ENCODE data around the gene TNS1. TPM values are rescaled to one million over a fixed set of nuclear protein-coding genes. Genes with fewer than 3 reads are reported as not detected.

TNS1 gene
- total RNA-seq, 1 donor from 2014 or later = 0.24 TPM

DNA sequence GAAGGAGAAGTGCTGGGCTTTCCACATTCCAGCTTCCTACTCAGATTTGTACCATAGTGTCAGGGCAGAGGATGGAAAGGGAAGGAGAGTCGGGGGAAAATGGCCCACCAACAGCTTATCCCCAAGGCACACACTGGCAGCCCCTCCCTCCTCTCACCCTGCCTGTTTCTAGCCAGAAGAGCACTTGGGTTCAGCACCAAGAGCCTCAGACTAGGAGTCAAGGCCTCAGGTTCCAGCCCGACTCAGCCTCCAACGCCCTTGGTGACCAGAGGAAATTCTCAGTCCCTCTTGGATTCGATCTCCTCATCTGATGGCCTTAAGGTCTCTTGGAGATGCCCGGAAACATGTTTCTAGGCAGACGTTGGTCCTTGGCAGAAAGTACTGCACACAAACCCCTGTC, 53.9 kb downstream of the TNS1 start:
- H3K9me3 Mint-ChIP-seq = no peaks in the 10 kb centered on the region
- H3K9ac ChIP-seq = no peak overlapping the region
- H3K4me3 ChIP-seq = no peak overlapping the region
- no peaks in the 10 kb centered on the region for H3K27me3 ChIP-seq
- H4K20me1 ChIP-seq (ENCODE audit: low read depth) = no peaks in the 10 kb centered on the region
- no peaks in the 10 kb centered on the region for H3K36me3 Mint-ChIP-seq
- H3K27ac Mint-ChIP-seq = no peak overlapping the region
- H3K4me1 ChIP-seq = peaks cover 3% of the 10 kb centered on the region
- H3K4me1 Mint-ChIP-seq = peaks cover 26% of the 10 kb centered on the region
- no peak overlapping the region for H3K4me2 ChIP-seq
- H3K79me2 ChIP-seq (ENCODE audit: low read depth) = no peaks in the 10 kb centered on the region
- H3K27me3 Mint-ChIP-seq (ENCODE audit: insufficient read depth, low read depth) = peaks cover 4% of the 10 kb centered on the region
- no peak overlapping the region for H3K27ac ChIP-seq
- no peak for DNase-seq (ENCODE audit: low spot score)
- H2AFZ ChIP-seq (replicated peaks) = no peak overlapping the region
- H3K9me3 ChIP-seq (ENCODE audit: low read depth) = no peaks in the 10 kb centered on the region
- no peak overlapping the region for H3K4me3 Mint-ChIP-seq
- H3F3A ChIP-seq (ENCODE audit: low read depth) = no peaks in the 10 kb centered on the region
- TF ChIP-seq EZH2 (IDR thresholded peaks at IDR 0.05) = no peak
- no peak for TF ChIP-seq CTCF (IDR thresholded peaks at IDR 0.05)
- no peak for TF ChIP-seq EZH2phosphoT487 (IDR thresholded peaks at IDR 0.05)
- H3K36me3 ChIP-seq = no peaks in the 10 kb centered on the region

GRCh38 chr2:217948351-217948791, 54.4 kb downstream of the TNS1 start:
- Mint-ChIP-seq H3K27ac (no peak overlapping the region), H3K4me3 (no peak overlapping the region), H3K36me3 (no peaks in the 10 kb centered on the region), H3K9me3 (no peaks in the 10 kb centered on the region), H3K27me3 (ENCODE audit: insufficient read depth, low read depth) (peaks cover 4% of the 10 kb centered on the region), H3K4me1 (peaks cover 31% of the 10 kb centered on the region)
- H3K4me2 ChIP-seq = no peak overlapping the region
- TF ChIP-seq EZH2phosphoT487 (IDR thresholded peaks at IDR 0.05) = no peak
- H3K79me2 ChIP-seq (ENCODE audit: low read depth) = no peaks in the 10 kb centered on the region
- H3K36me3 ChIP-seq = no peaks in the 10 kb centered on the region
- H3K4me3 ChIP-seq = no peak overlapping the region
- no peaks in the 10 kb centered on the region for H3F3A ChIP-seq (ENCODE audit: low read depth)
- no peak overlapping the region for H2AFZ ChIP-seq (replicated peaks)
- no peaks in the 10 kb centered on the region for H3K9me3 ChIP-seq (ENCODE audit: low read depth)
- no peaks in the 10 kb centered on the region for H4K20me1 ChIP-seq (ENCODE audit: low read depth)
- peaks cover 8% of the 10 kb centered on the region for H3K4me1 ChIP-seq
- DNase-seq (ENCODE audit: low spot score) = no peak
- H3K27me3 ChIP-seq = no peaks in the 10 kb centered on the region
- no peak overlapping the region for H3K9ac ChIP-seq
- no peak overlapping the region for H3K27ac ChIP-seq

DNA sequence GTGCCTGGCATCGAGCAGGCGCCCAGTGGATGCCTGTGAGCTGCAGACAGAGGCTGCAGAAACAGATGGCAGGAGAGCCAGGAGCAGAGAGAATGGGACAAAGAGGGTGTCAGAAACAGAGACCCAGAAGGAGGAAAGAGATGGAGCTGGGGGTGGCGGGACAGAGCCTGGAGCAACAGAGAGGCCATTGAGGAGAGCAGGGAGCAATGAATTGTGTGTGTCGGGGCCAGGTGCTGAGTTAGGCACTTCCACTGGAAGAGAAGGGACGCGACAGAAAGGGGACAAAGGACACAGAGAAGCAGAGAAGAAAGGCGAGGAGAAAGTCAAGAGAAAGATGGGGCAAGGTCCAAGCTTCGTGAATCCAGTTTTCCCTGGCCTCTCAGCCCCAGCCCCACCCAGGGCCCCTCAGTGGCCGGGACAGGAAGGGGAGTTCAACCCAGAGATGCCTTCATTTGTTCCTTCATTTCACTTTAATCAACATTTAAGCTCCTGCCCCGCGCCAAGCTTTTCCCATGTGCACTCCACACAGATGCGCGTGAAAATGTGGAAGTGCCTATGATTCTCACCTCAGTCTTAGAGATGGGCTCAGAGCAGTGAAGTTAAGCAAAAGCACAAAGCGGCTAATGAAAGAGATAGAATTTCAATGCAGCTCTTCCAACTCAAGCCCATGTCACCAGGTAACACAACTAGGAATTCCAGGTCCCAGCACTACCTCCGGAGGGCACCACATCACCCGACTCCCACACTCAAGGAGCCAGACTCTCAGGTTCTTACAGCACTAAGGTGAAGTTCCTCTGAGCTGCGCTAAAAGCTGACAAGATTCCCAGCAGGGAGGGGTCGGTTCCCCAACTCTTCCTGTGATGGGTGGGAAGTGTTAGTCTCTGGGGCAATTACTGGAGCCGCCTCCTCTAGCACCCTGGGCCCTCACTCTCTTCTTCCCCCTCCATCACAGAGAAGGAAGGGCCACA, 55.1 kb downstream of the TNS1 start:
- H3K27me3 Mint-ChIP-seq (ENCODE audit: insufficient read depth, low read depth) = peaks cover 4% of the 10 kb centered on the region
- H4K20me1 ChIP-seq (ENCODE audit: low read depth) = no peaks in the 10 kb centered on the region
- H3K4me3 Mint-ChIP-seq = no peak overlapping the region
- no peaks in the 10 kb centered on the region for H3K27me3 ChIP-seq
- TF ChIP-seq CTCF (IDR thresholded peaks at IDR 0.05) (peak; percentile 19), EZH2 (IDR thresholded peaks at IDR 0.05) (no peak)
- H3K36me3 Mint-ChIP-seq = no peaks in the 10 kb centered on the region
- H3K27ac Mint-ChIP-seq = no peak overlapping the region
- no peak for DNase-seq (ENCODE audit: low spot score)
- H3K79me2 ChIP-seq (ENCODE audit: low read depth) = no peaks in the 10 kb centered on the region
- H3K9ac ChIP-seq = no peak overlapping the region
- H3K4me3 ChIP-seq = no peak overlapping the region
- peaks cover 9% of the 10 kb centered on the region for H3K4me1 ChIP-seq
- H3F3A ChIP-seq (ENCODE audit: low read depth) = no peaks in the 10 kb centered on the region
- no peaks in the 10 kb centered on the region for H3K9me3 Mint-ChIP-seq
- peaks cover 33% of the 10 kb centered on the region for H3K4me1 Mint-ChIP-seq
- no peak overlapping the region for H3K27ac ChIP-seq
- H2AFZ ChIP-seq (replicated peaks) = peak overlapping the region; percentile 18
- H3K9me3 ChIP-seq (ENCODE audit: low read depth) = no peaks in the 10 kb centered on the region
- no peak overlapping the region for H3K4me2 ChIP-seq
- H3K36me3 ChIP-seq = no peaks in the 10 kb centered on the region

- no peak overlapping the region for H3K4me3 Mint-ChIP-seq
- Histone ChIP-seq H3K4me1 (peaks cover 9% of the 10 kb centered on the region), H2AFZ (replicated peaks) (no peak overlapping the region), H3K4me2 (no peak overlapping the region), H3K4me3 (no peak overlapping the region), H4K20me1 (ENCODE audit: low read depth) (no peaks in the 10 kb centered on the region), H3K79me2 (ENCODE audit: low read depth) (no peaks in the 10 kb centered on the region), H3F3A (ENCODE audit: low read depth) (no peaks in the 10 kb centered on the region), H3K27me3 (no peaks in the 10 kb centered on the region), H3K36me3 (no peaks in the 10 kb centered on the region), H3K27ac (no peak overlapping the region), H3K9me3 (ENCODE audit: low read depth) (no peaks in the 10 kb centered on the region), H3K9ac (no peak overlapping the region)
- H3K4me1 Mint-ChIP-seq = peaks cover 33% of the 10 kb centered on the region
- no peak for DNase-seq (ENCODE audit: low spot score)
- peaks cover 7% of the 10 kb centered on the region for H3K27me3 Mint-ChIP-seq (ENCODE audit: insufficient read depth, low read depth)
- peak overlapping the region; percentile 9 for H3K27ac Mint-ChIP-seq
- H3K9me3 Mint-ChIP-seq = no peaks in the 10 kb centered on the region
- H3K36me3 Mint-ChIP-seq = no peaks in the 10 kb centered on the region
- TF ChIP-seq CTCF (IDR thresholded peaks at IDR 0.05) (no peak), EZH2phosphoT487 (IDR thresholded peaks at IDR 0.05) (no peak), EZH2 (IDR thresholded peaks at IDR 0.05) (no peak)
Measured at GRCh38 chr2:217946051-217946450, 56.7 kb downstream of the TNS1 start.
